CD4-positive, alpha-beta T cell (primary cell): ENCODE results near the gene SLC11A2. TPM values are rescaled to one million over a fixed set of nuclear protein-coding genes. Genes with fewer than 3 reads are reported as not detected.

Experiments
- ATAC-seq: fragments of 200-7000 bp; cut with Tn5 transposase; one replicate; pipeline ENCODE4 v1.10.0; 2022; ENCODE audit warnings: mild to moderate bottlenecking; ENCODE audit not compliant: poor library complexity
- CTCF ChIA-PET: fragments of 350-600 bp; sonication (Branson Sonifier 250); formaldehyde crosslinking; loops from one replicate; lab custom pipeline; 2021; ENCODE audit warnings: antibody characterized with exemption, inconsistent platforms; lab: Charles Lee
- POLR2A ChIA-PET: fragments of 350-600 bp; sonication (Branson Sonifier 250); formaldehyde crosslinking; loops from one replicate; lab custom pipeline; 2021; ENCODE audit warnings: antibody characterized with exemption, inconsistent platforms; lab: Charles Lee
- DNase-seq, 14 experiments: peaks; one replicate each; pipeline ENCODE4 v3.0.0-alpha.2; 2013 to 2020; ENCODE audit warnings: mixed read lengths in 2 of 14
- H3K27ac ChIP-seq, 2 donors: one replicate each; pipeline versions ENCODE4 v1.5.1 to v1.7.0; 2013; ENCODE audit warnings: low read length in 2 of 2, low read depth in 1 of 2, mild to moderate bottlenecking in 1 of 2
- H3K27me3 ChIP-seq, 2 experiments: 1 replicate in 1 of 2; 2 replicates in 1 of 2; pipeline versions ENCODE4 v1.6.1 to v1.7.0; 2013; ENCODE audit warnings: low read length in 2 of 2, control low read depth in 1 of 2, mild to moderate bottlenecking in 1 of 2, moderate library complexity in 1 of 2; ENCODE audit not compliant: insufficient read depth in 2 of 2, control insufficient read depth in 1 of 2
- H3K36me3 ChIP-seq: one replicate; pipeline ENCODE4 v1.6.1; 2013; ENCODE audit warnings: low read length, control low read depth; ENCODE audit not compliant: insufficient read depth
- H3K4me1 ChIP-seq: one replicate; pipeline ENCODE4 v1.6.1; 2013; ENCODE audit warnings: low read length, control low read depth; ENCODE audit not compliant: insufficient read depth
- H3K4me3 ChIP-seq: one replicate; pipeline ENCODE4 v1.5.1; 2013; ENCODE audit warnings: mild to moderate bottlenecking, low read length, moderate library complexity
- H3K9me3 ChIP-seq, 2 experiments: 1 replicate in 1 of 2; 2 replicates in 1 of 2; pipeline versions ENCODE4 v1.6.1 to v1.7.0; 2013; ENCODE audit warnings: low read length in 2 of 2, mild to moderate bottlenecking in 2 of 2, control low read depth in 1 of 2, moderate library complexity in 1 of 2; ENCODE audit not compliant: control insufficient read depth in 1 of 2, insufficient read depth in 1 of 2
- H3K27ac Mint-ChIP-seq: one replicate; pipeline ENCODE4 v1.8.0; 2020; ENCODE audit warnings: mixed read lengths
- H3K27me3 Mint-ChIP-seq: one replicate; pipeline ENCODE4 v1.8.0; 2021; ENCODE audit warnings: mixed read lengths
- H3K36me3 Mint-ChIP-seq: one replicate; pipeline ENCODE4 v1.8.0; 2021; ENCODE audit warnings: low read depth, mixed read lengths
- H3K4me1 Mint-ChIP-seq: one replicate; pipeline ENCODE4 v1.8.0; 2021; ENCODE audit warnings: low read depth, mixed read lengths
- H3K4me3 Mint-ChIP-seq: one replicate; pipeline ENCODE4 v1.8.0; 2020; ENCODE audit warnings: mild to moderate bottlenecking, mixed read lengths
- H3K9me3 Mint-ChIP-seq: one replicate; pipeline ENCODE4 v1.8.0; 2020; ENCODE audit warnings: mixed read lengths
- intact Hi-C, 2 experiments: fragments of 100-400 bp; cut with DNase I in 1 of 2; cut with micrococcal nuclease in 1 of 2; formaldehyde crosslinking; loops; one replicate each; pipeline versions ENCODE4 v1.15.1 to v1.9.0; 2023 to 2025; cut with DNase I, micrococcal nuclease
- total RNA-seq, 174 experiments: library from RNA in 2 of 174; stranded (reverse) in 2 of 174; gene quantifications; one replicate each; pipeline ENCODE4 v1.2.3 and lab custom pipeline; 2021 to 2026
- TF ChIP-seq, protein P1 (sequence below): fragments of 200-600 bp; IDR thresholded peaks from one replicate; pipeline ENCODE4 v1.8.0; 2022; ENCODE audit warnings: antibody characterized with exemption, mild to moderate bottlenecking

The SLC11A2 gene
- total RNA-seq, 2 experiments from 2014 or later, result 43.6 to 47.7 TPM

DNA sequence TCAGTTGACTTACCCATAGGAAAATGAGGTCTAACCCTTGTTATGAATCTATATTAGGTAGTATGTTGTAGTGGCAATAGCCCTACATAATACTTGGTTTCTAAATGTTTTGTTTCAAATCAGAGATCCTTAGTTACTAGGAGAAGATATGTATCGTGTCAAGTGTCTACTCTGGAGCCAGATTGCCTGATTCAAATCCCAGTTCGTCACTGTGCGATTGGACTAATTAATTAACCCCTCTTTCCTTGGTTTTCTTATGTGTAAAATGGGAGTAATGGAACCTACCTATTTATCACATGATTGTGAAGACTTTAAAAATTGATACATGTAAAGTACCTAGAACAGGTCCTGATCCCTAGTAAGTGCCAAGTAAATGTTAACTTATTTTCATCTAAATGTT is 23.3 kb upstream of the SLC11A2 start:
- Histone ChIP-seq H3K27me3 (no peaks in the 10 kb centered on the region), H3K4me1 (peaks cover 25% of the 10 kb centered on the region), H3K9me3 (no peaks in the 10 kb centered on the region), H3K36me3 (peaks cover 27% of the 10 kb centered on the region), H3K4me3 (peak overlapping the region; percentile 91), H3K27ac (peak overlapping the region; percentile 22 to 94)
- Mint-ChIP-seq H3K4me1 (peaks cover 39% of the 10 kb centered on the region), H3K36me3 (peaks cover 47% of the 10 kb centered on the region), H3K4me3 (peak overlapping the region; percentile 93), H3K27me3 (no peaks in the 10 kb centered on the region), H3K27ac (peak overlapping the region; percentile 93), H3K9me3 (no peaks in the 10 kb centered on the region)
- ChIA-PET CTCF (interaction anchor here (1.7 kb wide), 1 partner anchor 189 kb away, joined by 4 read pairs; the partner anchor contains the start of gene DAZAP2), POLR2A (interaction anchor here (1.1 to 2.2 kb wide), 4 partner anchors 23 to 285 kb away, joined by 4 to 12 read pairs (median 7); partner anchors contain the start of genes ATF1, POU6F1 and SLC11A2)
- intact Hi-C loops, result loop anchor here (2.0 to 5.0 kb wide), 5 partner anchors 168 to 647 kb away; partner anchors contain the start of genes DAZAP2 (in 2 of the 2), LARP4 (in 1 of the 2) and POU6F1 (in 1 of the 2)
- TF ChIP-seq, protein P1, sequence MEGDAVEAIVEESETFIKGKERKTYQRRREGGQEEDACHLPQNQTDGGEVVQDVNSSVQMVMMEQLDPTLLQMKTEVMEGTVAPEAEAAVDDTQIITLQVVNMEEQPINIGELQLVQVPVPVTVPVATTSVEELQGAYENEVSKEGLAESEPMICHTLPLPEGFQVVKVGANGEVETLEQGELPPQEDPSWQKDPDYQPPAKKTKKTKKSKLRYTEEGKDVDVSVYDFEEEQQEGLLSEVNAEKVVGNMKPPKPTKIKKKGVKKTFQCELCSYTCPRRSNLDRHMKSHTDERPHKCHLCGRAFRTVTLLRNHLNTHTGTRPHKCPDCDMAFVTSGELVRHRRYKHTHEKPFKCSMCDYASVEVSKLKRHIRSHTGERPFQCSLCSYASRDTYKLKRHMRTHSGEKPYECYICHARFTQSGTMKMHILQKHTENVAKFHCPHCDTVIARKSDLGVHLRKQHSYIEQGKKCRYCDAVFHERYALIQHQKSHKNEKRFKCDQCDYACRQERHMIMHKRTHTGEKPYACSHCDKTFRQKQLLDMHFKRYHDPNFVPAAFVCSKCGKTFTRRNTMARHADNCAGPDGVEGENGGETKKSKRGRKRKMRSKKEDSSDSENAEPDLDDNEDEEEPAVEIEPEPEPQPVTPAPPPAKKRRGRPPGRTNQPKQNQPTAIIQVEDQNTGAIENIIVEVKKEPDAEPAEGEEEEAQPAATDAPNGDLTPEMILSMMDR, result no peak
- no peak for DNase-seq
- no peak for ATAC-seq

GRCh38 chr12:51048661-51049251 is 22.6 kb upstream of the SLC11A2 start:
- H3K27me3 Mint-ChIP-seq, result no peaks in the 10 kb centered on the region
- CTCF ChIA-PET, result interaction anchor here (1.1 to 1.7 kb wide), 2 partner anchors 32 to 190 kb away, joined by 3 to 4 read pairs; partner anchors contain the start of gene DAZAP2
- POLR2A ChIA-PET, result interaction anchor here (0.9 to 2.2 kb wide), 6 partner anchors 23 to 881 kb away, joined by 3 to 12 read pairs (median 7); partner anchors contain the start of genes ATF1, CERS5, CSRNP2 and POU6F1
- H3K4me1 Mint-ChIP-seq, result peaks cover 39% of the 10 kb centered on the region
- Histone ChIP-seq H3K27ac (peak overlapping the region; percentile 83 to 94), H3K27me3 (no peaks in the 10 kb centered on the region), H3K4me3 (peak overlapping the region; percentile 91), H3K36me3 (peaks cover 19% of the 10 kb centered on the region), H3K9me3 (no peaks in the 10 kb centered on the region), H3K4me1 (peaks cover 25% of the 10 kb centered on the region)
- ATAC-seq (no peak), DNase-seq (peak in 4 of 14 experiments; percentile 2 to 78 (median 58))
- TF ChIP-seq, protein P1, result no peak
- H3K27ac Mint-ChIP-seq, result peak overlapping the region; percentile 93
- H3K36me3 Mint-ChIP-seq, result peaks cover 39% of the 10 kb centered on the region
- intact Hi-C loops, result loop anchor here (1.0 to 5.0 kb wide), 7 partner anchors 35 to 646 kb away; partner anchors contain the start of genes DAZAP2 (in 2 of the 2), POU6F1 (in 2 of the 2), CSRNP2 (in 1 of the 2) and LARP4 (in 1 of the 2)
- peak overlapping the region; percentile 93 for H3K4me3 Mint-ChIP-seq
- H3K9me3 Mint-ChIP-seq, result no peaks in the 10 kb centered on the region

GRCh38 chr12:51047655-51048540 is 21.7 kb upstream of the SLC11A2 start, which contains the start of gene LETMD1:
Gene LETMD1 (plus strand): TSS chr12:51048327. CDS start chr12:51048357, 30 bp downstream.
- H3K27me3 Mint-ChIP-seq, result no peaks in the 10 kb centered on the region
- POLR2A ChIA-PET, result interaction anchor here (0.6 to 2.2 kb wide), 7 partner anchors 18 to 880 kb away, joined by 3 to 12 read pairs (median 7); partner anchors contain the start of genes ATF1, CERS5, CSRNP2 and POU6F1
- DNase-seq (peak; percentile 79 to 98 (median 87)), ATAC-seq (peak; percentile 95)
- Histone ChIP-seq H3K4me3 (peak within 1 kb of the TSS; percentile 91), H3K36me3 (peaks cover 13% of the 10 kb centered on the region), H3K27me3 (no peaks in the 10 kb centered on the region), H3K9me3 (no peaks in the 10 kb centered on the region), H3K4me1 (peaks cover 25% of the 10 kb centered on the region), H3K27ac (peak within 1 kb of the TSS; percentile 83 to 94)
- intact Hi-C loops, result loop anchor here (1.0 to 5.0 kb wide), 10 partner anchors 21 to 646 kb away; partner anchors contain the start of genes CSRNP2 (in 2 of the 2), DAZAP2 (in 2 of the 2), POU6F1 (in 2 of the 2) and LARP4 (in 1 of the 2)
- peaks cover 30% of the 10 kb centered on the region for H3K36me3 Mint-ChIP-seq
- H3K4me3 Mint-ChIP-seq, result peak within 1 kb of the TSS; percentile 93
- no peaks in the 10 kb centered on the region for H3K9me3 Mint-ChIP-seq
- peak within 1 kb of the TSS; percentile 93 for H3K27ac Mint-ChIP-seq
- CTCF ChIA-PET, result interaction anchor here (0.8 to 1.7 kb wide), 5 partner anchors 33 to 293 kb away, joined by 3 to 4 read pairs (median 3); partner anchors contain the start of gene DAZAP2
- peaks cover 39% of the 10 kb centered on the region for H3K4me1 Mint-ChIP-seq
- TF ChIP-seq, protein P1, result peak; percentile 94
